SU-DHL-6 (cell line): ENCODE data around the gene SEC22A.

Experiments used
- H2AFZ ChIP-seq: fragments of 200-600 bp; sonication (generic); 2 replicates; pipeline ENCODE4 v1.6.1; 2014; ENCODE audit warnings: low read depth, mild to moderate bottlenecking, moderate library complexity, mixed read lengths, antibody characterized with exemption, low read length; ENCODE audit not compliant: severe bottlenecking
- H3F3A ChIP-seq: fragments of 200-600 bp; shearing (Covaris generic); 2 replicates; pipeline ENCODE4 v1.6.0; 2016; ENCODE audit warnings: antibody characterized with exemption, mild to moderate bottlenecking; ENCODE audit not compliant: insufficient read depth
- H3K27ac ChIP-seq: fragments of 200-600 bp; sonication (generic); 2 replicates; pipeline ENCODE4 v1.5.1; 2016; ENCODE audit warnings: low read depth, mild to moderate bottlenecking, low read length, moderate library complexity, mixed read lengths
- H3K27me3 ChIP-seq: fragments of 200-600 bp; sonication (generic), shearing (Covaris generic); 2 replicates; pipeline ENCODE4 v1.6.0; 2014; ENCODE audit warnings: mild to moderate bottlenecking, low read length
- H3K36me3 ChIP-seq: fragments of 200-600 bp; sonication (generic); 2 replicates; pipeline ENCODE4 v1.6.1; 2014; ENCODE audit warnings: mild to moderate bottlenecking, low read length, mixed read lengths
- H3K4me2 ChIP-seq: fragments of 300-600, 200-600 bp; shearing (Covaris generic), sonication (generic); 2 replicates; pipeline ENCODE4 v1.6.0; 2014; ENCODE audit warnings: low read length, low read depth, mild to moderate bottlenecking; ENCODE audit not compliant: poor library complexity, severe bottlenecking
- H3K4me3 ChIP-seq: fragments of 200-600 bp; sonication (generic); 2 replicates; pipeline ENCODE4 v1.5.1; 2014; ENCODE audit warnings: antibody characterized with exemption, low read length, mild to moderate bottlenecking, mixed read lengths; ENCODE audit not compliant: insufficient read depth, poor library complexity, severe bottlenecking
- H3K79me2 ChIP-seq: fragments of 200-600 bp; sonication (generic); 2 replicates; pipeline ENCODE4 v1.6.1; 2014; ENCODE audit warnings: mild to moderate bottlenecking, low read length, moderate library complexity; ENCODE audit not compliant: insufficient read depth
- H3K9ac ChIP-seq: fragments of 200-600 bp; sonication (generic); 2 replicates; pipeline ENCODE4 v1.7.0; 2014; ENCODE audit warnings: mild to moderate bottlenecking, low read length
- H3K9me2 ChIP-seq: fragments of 200-600 bp; sonication (generic); replicated peaks from 2 replicates; pipeline ENCODE4 v1.6.1; 2014; ENCODE audit warnings: low read length; ENCODE audit not compliant: insufficient read depth
- H3K9me3 ChIP-seq: fragments of 200-600 bp; sonication (generic); 2 replicates; pipeline ENCODE4 v1.6.1; 2014; ENCODE audit warnings: low read length, mixed read lengths; ENCODE audit not compliant: insufficient read depth
- H4K20me1 ChIP-seq: fragments of 200-600 bp; sonication (generic); 2 replicates; pipeline ENCODE4 v1.6.1; 2014; ENCODE audit warnings: low read depth, mild to moderate bottlenecking, antibody characterized with exemption, low read length, moderate library complexity, mixed read lengths
- CTCF ChIP-seq: fragments of 200-600 bp; sonication (generic); IDR thresholded peaks from one replicate; pipeline ENCODE4 v1.5.1; 2017; ENCODE audit warnings: antibody characterized with exemption, mild to moderate bottlenecking, low read length, moderate library complexity; ENCODE audit not compliant: insufficient read depth, poor library complexity, severe bottlenecking
- EZH2phosphoT487 ChIP-seq: fragments of 200-600 bp; sonication (generic), shearing (Covaris generic); conservative IDR thresholded peaks from 2 replicates; pipeline ENCODE4 v1.6.1; 2018; ENCODE audit warnings: mild to moderate bottlenecking, antibody characterized with exemption, low read length, moderate library complexity, mixed read lengths

The SEC22A gene

GRCh38 chr3:123310186-123310585 is 108.4 kb downstream of the SEC22A start:
- no peaks in the 10 kb centered on the region for H4K20me1 ChIP-seq
- H2AFZ ChIP-seq: no peak overlapping the region
- no peaks in the 10 kb centered on the region for H3K9me2 ChIP-seq
- H3K9me3 ChIP-seq: no peaks in the 10 kb centered on the region
- no peak overlapping the region for H3K27ac ChIP-seq
- no peaks in the 10 kb centered on the region for H3F3A ChIP-seq
- H3K36me3 ChIP-seq: no peaks in the 10 kb centered on the region
- no peaks in the 10 kb centered on the region for H3K79me2 ChIP-seq
- H3K4me2 ChIP-seq: no peak overlapping the region
- H3K9ac ChIP-seq: no peak overlapping the region
- H3K4me3 ChIP-seq: no peak overlapping the region
- H3K27me3 ChIP-seq: no peaks in the 10 kb centered on the region
- TF ChIP-seq EZH2phosphoT487 (no peak), CTCF (no peak)

GRCh38 chr3:123310741-123311140 is 109.0 kb downstream of the SEC22A start:
- Histone ChIP-seq H3F3A (no peaks in the 10 kb centered on the region), H3K9me3 (no peaks in the 10 kb centered on the region), H3K9me2 (no peaks in the 10 kb centered on the region), H3K4me2 (no peak overlapping the region), H3K4me3 (no peak overlapping the region), H2AFZ (no peak overlapping the region), H3K9ac (no peak overlapping the region), H4K20me1 (no peaks in the 10 kb centered on the region), H3K27me3 (no peaks in the 10 kb centered on the region), H3K79me2 (no peaks in the 10 kb centered on the region), H3K36me3 (no peaks in the 10 kb centered on the region), H3K27ac (no peak overlapping the region)
- TF ChIP-seq CTCF: no peak
- no peak for TF ChIP-seq EZH2phosphoT487

GRCh38 chr3:123311201-123311600 is 109.5 kb downstream of the SEC22A start:
- Histone ChIP-seq H3K79me2 (no peaks in the 10 kb centered on the region), H3F3A (no peaks in the 10 kb centered on the region), H3K9me2 (no peaks in the 10 kb centered on the region), H4K20me1 (no peaks in the 10 kb centered on the region), H3K27me3 (no peaks in the 10 kb centered on the region), H3K4me2 (no peak overlapping the region), H3K27ac (no peak overlapping the region), H3K36me3 (no peaks in the 10 kb centered on the region), H3K4me3 (no peak overlapping the region), H3K9ac (no peak overlapping the region), H2AFZ (no peak overlapping the region), H3K9me3 (no peaks in the 10 kb centered on the region)
- TF ChIP-seq CTCF (no peak), EZH2phosphoT487 (no peak)
